HG03457 (cell line): ENCODE measurements around the gene SEC11A.

Experiments
- ATAC-seq: cut with Tn5 transposase; IDR thresholded peaks from one replicate; pipeline ENCODE4 v1.9.1; 2021; ENCODE audit warnings: moderate number of reproducible peaks; ENCODE audit not compliant: unreplicated experiment

The SEC11A gene

GRCh38 chr15:84685304-84685703 lies 30.6 kb downstream of the SEC11A start:
- ATAC-seq, result no peak

GRCh38 chr15:84684092-84684491 lies 31.8 kb downstream of the SEC11A start:
- ATAC-seq, result no peak

GRCh38 chr15:84681831-84682230 lies 34.1 kb downstream of the SEC11A start:
- no peak for ATAC-seq

- no peak for ATAC-seq
Measured at GRCh38 chr15:84671211-84671610, 44.7 kb downstream of the SEC11A start.

- no peak for ATAC-seq
Measured at GRCh38 chr15:84669726-84670125, 46.2 kb downstream of the SEC11A start.

GRCh38 chr15:84668221-84668982 lies 47.5 kb downstream of the SEC11A start:
- ATAC-seq, result no peak

GRCh38 chr15:84666373-84666772 lies 49.6 kb downstream of the SEC11A start:
- ATAC-seq, result no peak

GRCh38 chr15:84661001-84661400 lies 54.9 kb downstream of the SEC11A start:
- ATAC-seq, result no peak

GRCh38 chr15:84659904-84660781 lies 55.8 kb downstream of the SEC11A start:
- no peak for ATAC-seq

- ATAC-seq, result no peak
Measured at GRCh38 chr15:84658788-84659411, 57.0 kb downstream of the SEC11A start.

- peak; percentile 57 for ATAC-seq
Measured at GRCh38 chr15:84658080-84658787, 57.7 kb downstream of the SEC11A start, which contains the start of gene NMB. TSS of gene NMB (minus strand) at chr15:84658199. CDS start at chr15:84658152, 47 bp downstream.

GRCh38 chr15:84657748-84658079 lies 58.2 kb downstream of the SEC11A start:
- no peak for ATAC-seq

- ATAC-seq, result no peak
Measured at GRCh38 chr15:84656972-84657371, 59.0 kb downstream of the SEC11A start.

- peak; percentile 35 for ATAC-seq
Measured at GRCh38 chr15:84654689-84655453, 61.1 kb downstream of the SEC11A start.

- peak; percentile 74 for ATAC-seq
Measured at GRCh38 chr15:84653910-84654688, 61.8 kb downstream of the SEC11A start, which contains the start of gene WDR73. TSS of gene WDR73 (minus strand) at chr15:84654283. CDS start at chr15:84654274, 9 bp downstream.

- ATAC-seq, result no peak
Measured at GRCh38 chr15:84653584-84653909, 62.4 kb downstream of the SEC11A start.

- ATAC-seq, result no peak
Measured at GRCh38 chr15:84649706-84650105, 66.2 kb downstream of the SEC11A start.

GRCh38 chr15:84648539-84648938 lies 67.4 kb downstream of the SEC11A start:
- ATAC-seq, result no peak

- ATAC-seq, result no peak
Measured at GRCh38 chr15:84647726-84648125, 68.2 kb downstream of the SEC11A start.
